Measurements from ENCODE around the gene CAMK2N2.
A peak's percentile ranks its signal among the peaks of the same experiment; 100 is the strongest.

Gene CAMK2N2

GRCh38 chr3:184261270-184261853 lies at the start of gene CAMK2N2:
CAMK2N2 (minus strand) TSS chr3:184261553; CDS start chr3:184261285, 268 bp downstream.
- no peak for DNase-seq (ENCODE audit: low read depth)

GRCh38 chr3:184308744-184309143 lies 47.4 kb upstream of the CAMK2N2 start:
- no peak for DNase-seq (ENCODE audit: low read depth)

GRCh38 chr3:184307915-184308314 lies 46.6 kb upstream of the CAMK2N2 start:
- no peak for DNase-seq (ENCODE audit: low read depth)

- DNase-seq (ENCODE audit: low read depth) = no peak
Observed at GRCh38 chr3:184306341-184306972, 45.1 kb upstream of the CAMK2N2 start.

GRCh38 chr3:184305577-184305976 lies 44.2 kb upstream of the CAMK2N2 start:
- DNase-seq (ENCODE audit: low read depth) = no peak

- DNase-seq (ENCODE audit: low read depth) = no peak
Observed at GRCh38 chr3:184300378-184300720, 39.0 kb upstream of the CAMK2N2 start.

- no peak for DNase-seq (ENCODE audit: low read depth)
Observed at GRCh38 chr3:184299488-184300377, 38.4 kb upstream of the CAMK2N2 start.

- DNase-seq (ENCODE audit: low read depth) = peak; percentile 94
Observed at GRCh38 chr3:184298759-184299487, 37.6 kb upstream of the CAMK2N2 start, which contains the start of gene PSMD2. PSMD2 (plus strand) TSS chr3:184299241; CDS start chr3:184299267, 26 bp downstream.

GRCh38 chr3:184296616-184297015 lies 35.3 kb upstream of the CAMK2N2 start:
- DNase-seq (ENCODE audit: low read depth) = no peak

- DNase-seq (ENCODE audit: low read depth) = no peak
Observed at GRCh38 chr3:184295771-184296170, 34.4 kb upstream of the CAMK2N2 start.

GRCh38 chr3:184291738-184292445 lies 30.5 kb upstream of the CAMK2N2 start:
- no peak for DNase-seq (ENCODE audit: low read depth)

GRCh38 chr3:184291044-184291737 lies 29.8 kb upstream of the CAMK2N2 start:
- no peak for DNase-seq (ENCODE audit: low read depth)

GRCh38 chr3:184290331-184290730 lies 29.0 kb upstream of the CAMK2N2 start:
- DNase-seq (ENCODE audit: low read depth) = no peak

- no peak for DNase-seq (ENCODE audit: low read depth)
Observed at GRCh38 chr3:184289426-184289938, 28.1 kb upstream of the CAMK2N2 start.

- peak; percentile 56 for DNase-seq (ENCODE audit: low read depth)
Observed at GRCh38 chr3:184284696-184285095, 23.3 kb upstream of the CAMK2N2 start.

GRCh38 chr3:184283681-184284080 lies 22.3 kb upstream of the CAMK2N2 start:
- DNase-seq (ENCODE audit: low read depth) = no peak

- DNase-seq (ENCODE audit: low read depth) = no peak
Observed at GRCh38 chr3:184282941-184283340, 21.6 kb upstream of the CAMK2N2 start.

- no peak for DNase-seq (ENCODE audit: low read depth)
Observed at GRCh38 chr3:184277366-184277765, 16.0 kb upstream of the CAMK2N2 start.

- DNase-seq (ENCODE audit: low read depth) = no peak
Observed at GRCh38 chr3:184275961-184276910, 14.9 kb upstream of the CAMK2N2 start, which contains the start of gene ECE2. ECE2 (plus strand) TSS chr3:184276022; CDS start chr3:184276154, 132 bp downstream.

- no peak for DNase-seq (ENCODE audit: low read depth)
Observed at GRCh38 chr3:184275381-184275701, 14.0 kb upstream of the CAMK2N2 start.

All from stromal cell of bone marrow (primary cell).